ENCODE data around the gene TGFBR2.

Gene TGFBR2

GRCh38 chr3:30699927-30700326 lies 93.5 kb downstream of the TGFBR2 start:
- Histone ChIP-seq H3K27me3 (replicated peaks) (no peaks in the 10 kb centered on the region), H3K36me3 (replicated peaks) (peaks cover 7% of the 10 kb centered on the region), H3K4me3 (ENCODE audit: low read depth, low read length) (no peak overlapping the region), H3K27ac (no peak overlapping the region)
- in situ Hi-C loops (cut with HindIII; ENCODE audit: low pct_ligation_motif_present, low sequenced_read_pairs), result no loop called here
- no peak for TF ChIP-seq CTCF (IDR thresholded peaks at IDR 0.05; ENCODE audit: low read depth, low read length, missing control alignments)
- no peak for DNase-seq

DNA sequence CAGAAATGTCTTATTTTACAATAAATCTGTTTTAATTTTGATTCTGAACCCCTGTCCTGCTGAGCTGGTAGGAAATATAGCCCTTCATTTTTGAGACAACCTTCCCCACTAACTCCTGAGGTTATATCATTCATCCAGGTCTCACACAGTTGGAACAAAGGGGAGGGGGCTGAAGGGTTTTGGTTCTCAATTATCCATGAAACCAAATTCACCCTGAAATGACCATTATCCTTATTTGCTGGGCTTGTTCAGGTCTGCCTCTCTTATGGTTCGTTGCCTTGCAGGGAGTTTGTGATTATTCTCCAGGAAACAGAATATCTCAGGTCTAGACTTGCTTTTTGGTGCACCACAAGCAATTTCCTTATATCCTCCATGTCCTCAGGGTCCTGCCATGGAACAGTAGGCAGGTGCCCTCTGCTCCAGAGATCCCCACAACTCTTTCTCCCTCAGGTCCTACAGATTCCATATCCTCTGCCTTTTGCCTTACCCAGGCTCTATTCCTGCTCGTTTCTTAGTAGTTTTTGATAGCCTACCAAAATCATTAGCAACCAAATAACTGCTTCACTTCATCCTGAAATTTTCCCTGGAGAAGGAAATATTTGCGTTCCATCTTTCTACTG lies 94.4 kb downstream of the TGFBR2 start:
- no peak overlapping the region for H3K27ac ChIP-seq
- in situ Hi-C loops (cut with HindIII; ENCODE audit: low pct_ligation_motif_present, low sequenced_read_pairs), result no loop called here
- TF ChIP-seq CTCF (IDR thresholded peaks at IDR 0.05; ENCODE audit: low read depth, low read length, missing control alignments), result no peak
- no peak overlapping the region for H3K4me3 ChIP-seq (ENCODE audit: low read depth, low read length)
- H3K36me3 ChIP-seq (replicated peaks), result no peaks in the 10 kb centered on the region
- DNase-seq, result no peak
- H3K27me3 ChIP-seq (replicated peaks), result no peaks in the 10 kb centered on the region

- Histone ChIP-seq H3K27me3 (replicated peaks) (no peaks in the 10 kb centered on the region), H3K36me3 (replicated peaks) (no peaks in the 10 kb centered on the region), H3K27ac (no peak overlapping the region), H3K4me3 (ENCODE audit: low read depth, low read length) (no peak overlapping the region)
- in situ Hi-C loops (cut with HindIII; ENCODE audit: low pct_ligation_motif_present, low sequenced_read_pairs), result no loop called here
- DNase-seq, result no peak
- no peak for TF ChIP-seq CTCF (IDR thresholded peaks at IDR 0.05; ENCODE audit: low read depth, low read length, missing control alignments)
Measured at GRCh38 chr3:30702038-30702827, 95.8 kb downstream of the TGFBR2 start.

- H3K4me3 ChIP-seq (ENCODE audit: low read depth, low read length), result no peak overlapping the region
- no peaks in the 10 kb centered on the region for H3K36me3 ChIP-seq (replicated peaks)
- TF ChIP-seq CTCF (IDR thresholded peaks at IDR 0.05; ENCODE audit: low read depth, low read length, missing control alignments), result no peak
- H3K27me3 ChIP-seq (replicated peaks), result no peaks in the 10 kb centered on the region
- no peak overlapping the region for H3K27ac ChIP-seq
- in situ Hi-C loops (cut with HindIII; ENCODE audit: low pct_ligation_motif_present, low sequenced_read_pairs), result no loop called here
- no peak for DNase-seq
Measured at GRCh38 chr3:30702828-30703397, 96.5 kb downstream of the TGFBR2 start.

- H3K36me3 ChIP-seq (replicated peaks), result no peaks in the 10 kb centered on the region
- in situ Hi-C loops (cut with HindIII; ENCODE audit: low pct_ligation_motif_present, low sequenced_read_pairs), result no loop called here
- DNase-seq, result no peak
- H3K4me3 ChIP-seq (ENCODE audit: low read depth, low read length), result no peak overlapping the region
- no peaks in the 10 kb centered on the region for H3K27me3 ChIP-seq (replicated peaks)
- no peak overlapping the region for H3K27ac ChIP-seq
- TF ChIP-seq CTCF (IDR thresholded peaks at IDR 0.05; ENCODE audit: low read depth, low read length, missing control alignments), result no peak
Measured at GRCh38 chr3:30704931-30705890, 98.8 kb downstream of the TGFBR2 start.
